AG04450 (cell line): ENCODE data around the gene PCSK6. TPM values are rescaled to one million over a fixed set of nuclear protein-coding genes. Genes with fewer than 3 reads are reported as not detected.

Experiments used
- CTCF ChIA-PET: fragments of 300-600, 350-600 bp; formaldehyde crosslinking; extraction: SDS; loops from one replicate; lab custom pipeline; 2022; ENCODE audit warnings: antibody characterized with exemption, inconsistent platforms; lab: Charles Lee
- POLR2A ChIA-PET: fragments of 350-600 bp; formaldehyde crosslinking; extraction: SDS; loops from one replicate; lab custom pipeline; 2021; ENCODE audit warnings: antibody characterized with exemption, inconsistent platforms; lab: Yijun Ruan, JAX
- DNase-seq: peaks from one replicate; pipeline ENCODE4 v3.0.0-alpha.2; 2011; ENCODE audit warnings: low read depth, low spot score
- H3K27ac ChIP-seq: one replicate; pipeline ENCODE4 v1.5.1; 2012; ENCODE audit warnings: low read depth, low read length, control low read depth
- H3K27me3 ChIP-seq: one replicate; pipeline ENCODE4 v1.6.0; 2012; ENCODE audit warnings: low read length; ENCODE audit not compliant: control insufficient read depth, insufficient read depth
- H3K4me3 ChIP-seq: 2 replicates; pipeline ENCODE4 v1.5.1; 2011; ENCODE audit warnings: mild to moderate bottlenecking, low read depth, low read length, control low read depth
- H3K9me3 ChIP-seq: 2 replicates; pipeline ENCODE4 v1.5.1; 2012; ENCODE audit warnings: low read length; ENCODE audit not compliant: control insufficient read depth, insufficient read depth
- polyA plus RNA-seq: library from polyadenylated mRNA; depleted of rRNA; stranded (reverse); fragments of >200 nt; gene quantifications from 2 replicates; pipeline ENCODE4 v1.2.3, GENCODE V29; 2011
- TF ChIP-seq, protein P1 (sequence below): IDR thresholded peaks from 2 replicates; pipeline ENCODE4 v1.5.1; 2011; ENCODE audit warnings: low read depth, low read length, control low read depth, inconsistent platforms

The PCSK6 gene
- polyA plus RNA-seq, 1 experiment: 0.06 TPM

DNA sequence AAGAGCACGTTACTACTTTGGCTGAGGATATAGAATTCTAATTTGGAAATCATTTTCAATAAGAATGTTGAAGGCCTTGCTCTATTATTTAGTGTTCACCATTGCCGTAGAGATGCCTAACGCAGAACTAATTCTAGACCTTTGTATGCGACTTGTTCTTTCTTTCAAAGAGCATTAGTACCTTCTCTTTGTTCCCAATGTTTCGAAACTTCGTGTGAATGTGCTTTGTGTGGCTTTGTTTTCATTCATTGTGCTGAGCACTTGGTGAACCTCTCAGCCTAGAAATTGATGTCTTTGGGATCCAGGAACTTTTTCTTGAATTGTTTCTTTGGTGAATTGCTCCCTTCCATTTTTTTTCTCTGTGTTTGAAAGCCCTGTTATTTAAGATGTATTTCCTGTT, 19.8 kb upstream of the PCSK6 start:
- Histone ChIP-seq H3K27me3 (peaks cover 2% of the 10 kb centered on the region), H3K4me3 (no peak overlapping the region), H3K27ac (no peak overlapping the region), H3K9me3 (no peaks in the 10 kb centered on the region)
- TF ChIP-seq, protein P1, sequence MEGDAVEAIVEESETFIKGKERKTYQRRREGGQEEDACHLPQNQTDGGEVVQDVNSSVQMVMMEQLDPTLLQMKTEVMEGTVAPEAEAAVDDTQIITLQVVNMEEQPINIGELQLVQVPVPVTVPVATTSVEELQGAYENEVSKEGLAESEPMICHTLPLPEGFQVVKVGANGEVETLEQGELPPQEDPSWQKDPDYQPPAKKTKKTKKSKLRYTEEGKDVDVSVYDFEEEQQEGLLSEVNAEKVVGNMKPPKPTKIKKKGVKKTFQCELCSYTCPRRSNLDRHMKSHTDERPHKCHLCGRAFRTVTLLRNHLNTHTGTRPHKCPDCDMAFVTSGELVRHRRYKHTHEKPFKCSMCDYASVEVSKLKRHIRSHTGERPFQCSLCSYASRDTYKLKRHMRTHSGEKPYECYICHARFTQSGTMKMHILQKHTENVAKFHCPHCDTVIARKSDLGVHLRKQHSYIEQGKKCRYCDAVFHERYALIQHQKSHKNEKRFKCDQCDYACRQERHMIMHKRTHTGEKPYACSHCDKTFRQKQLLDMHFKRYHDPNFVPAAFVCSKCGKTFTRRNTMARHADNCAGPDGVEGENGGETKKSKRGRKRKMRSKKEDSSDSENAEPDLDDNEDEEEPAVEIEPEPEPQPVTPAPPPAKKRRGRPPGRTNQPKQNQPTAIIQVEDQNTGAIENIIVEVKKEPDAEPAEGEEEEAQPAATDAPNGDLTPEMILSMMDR: no peak
- no peak for DNase-seq
- CTCF ChIA-PET: no interaction called here
- POLR2A ChIA-PET: no interaction called here

DNA sequence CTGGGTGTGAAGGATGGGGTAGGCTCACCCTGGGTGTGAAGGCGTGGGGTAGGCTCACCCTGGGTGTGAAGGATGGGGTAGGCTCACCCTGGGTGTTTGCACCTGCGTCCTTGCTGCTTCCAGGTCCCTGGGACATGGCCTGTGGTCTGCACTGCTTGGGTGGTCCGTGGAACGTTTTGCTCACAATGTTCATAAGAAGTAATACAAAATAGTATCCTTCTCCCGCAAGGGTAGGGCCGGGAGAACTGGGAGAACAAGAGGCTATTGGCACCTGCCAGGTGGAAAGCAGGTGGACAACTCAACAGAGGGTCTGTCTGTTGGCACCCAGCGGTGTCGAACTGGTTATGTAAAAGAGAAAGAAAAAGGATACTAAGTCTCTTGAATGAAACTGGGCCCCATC, 17.0 kb upstream of the PCSK6 start:
- ChIA-PET CTCF (no interaction called here), POLR2A (no interaction called here)
- no peak for DNase-seq
- H3K27me3 ChIP-seq: peaks cover 6% of the 10 kb centered on the region
- H3K9me3 ChIP-seq: no peaks in the 10 kb centered on the region
- H3K27ac ChIP-seq: no peak overlapping the region
- H3K4me3 ChIP-seq: no peak overlapping the region
- TF ChIP-seq, protein P1: no peak

DNA sequence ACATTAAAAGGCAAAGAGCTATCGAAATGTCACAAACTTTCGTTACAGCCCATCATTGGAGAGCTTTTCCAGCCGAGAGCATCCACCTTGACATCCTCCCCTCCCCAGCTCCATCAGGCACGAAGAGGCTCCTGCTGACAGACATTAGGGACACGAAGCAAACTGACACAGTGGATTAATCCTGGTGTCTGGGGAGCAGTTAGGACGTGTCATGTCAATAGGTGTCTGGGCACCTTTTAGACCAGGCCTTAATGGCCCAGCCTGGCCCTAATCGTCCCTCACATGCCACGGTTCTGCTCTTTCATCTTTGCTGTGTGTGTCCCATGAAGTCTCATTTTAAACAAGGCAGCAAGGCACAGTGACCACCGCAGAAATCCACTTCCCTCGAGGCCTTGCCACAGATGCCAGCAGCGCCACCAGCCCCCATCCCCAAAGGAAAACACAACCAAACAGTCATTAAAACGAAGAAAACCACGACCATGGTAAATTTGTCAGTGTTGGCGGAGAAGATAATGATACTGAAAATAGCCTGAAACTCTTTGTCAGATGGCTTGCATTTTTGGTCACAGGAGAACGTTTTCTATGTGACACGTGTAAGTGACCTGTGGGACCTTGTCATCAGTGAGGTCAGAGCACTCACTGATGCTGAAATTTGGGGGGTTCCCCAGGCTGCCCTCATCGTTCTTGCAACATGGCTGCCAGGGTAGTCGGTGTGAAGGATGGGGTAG, 16.3 kb upstream of the PCSK6 start:
- POLR2A ChIA-PET: no interaction called here
- Histone ChIP-seq H3K9me3 (no peaks in the 10 kb centered on the region), H3K4me3 (no peak overlapping the region), H3K27ac (no peak overlapping the region), H3K27me3 (peaks cover 6% of the 10 kb centered on the region)
- CTCF ChIA-PET: no interaction called here
- TF ChIP-seq, protein P1: no peak
- DNase-seq: no peak

DNA sequence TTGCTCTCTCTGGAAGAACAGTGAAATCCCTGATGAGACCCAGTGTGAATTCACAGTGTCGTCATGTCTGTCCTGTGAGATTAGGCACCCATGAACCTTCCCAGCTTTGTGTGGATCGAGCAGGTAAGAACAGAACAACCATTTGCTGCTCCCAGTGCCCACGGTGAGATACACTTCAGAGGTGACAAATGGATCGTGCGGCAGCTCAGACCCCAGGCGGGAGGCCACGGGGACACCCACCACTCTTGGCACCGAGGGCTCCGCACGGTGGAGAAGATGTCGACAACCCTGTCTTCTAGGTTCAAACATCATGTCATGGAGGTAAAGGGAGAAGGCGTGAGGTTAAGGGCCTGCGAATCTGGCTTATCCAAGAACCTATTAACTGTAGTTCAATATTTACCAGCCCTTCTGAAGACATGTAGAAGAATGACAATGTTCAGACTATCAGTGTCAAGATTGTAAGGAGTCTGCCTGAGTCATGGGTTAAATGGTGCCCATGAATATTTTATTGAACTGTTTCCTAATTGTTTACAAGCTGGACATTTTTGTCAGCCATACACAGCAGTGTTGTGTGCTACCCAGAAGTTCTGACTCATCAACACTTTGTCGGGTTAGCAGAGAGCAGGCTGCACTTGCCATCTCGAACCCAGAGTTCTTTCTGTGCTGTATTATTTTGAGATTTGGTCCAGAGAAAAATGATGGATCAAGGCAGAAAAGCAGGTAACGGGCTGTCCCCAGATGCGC, 15.5 kb upstream of the PCSK6 start:
- no peak overlapping the region for H3K4me3 ChIP-seq
- CTCF ChIA-PET: no interaction called here
- no peaks in the 10 kb centered on the region for H3K9me3 ChIP-seq
- H3K27ac ChIP-seq: no peak overlapping the region
- peaks cover 6% of the 10 kb centered on the region for H3K27me3 ChIP-seq
- TF ChIP-seq, protein P1: no peak
- no peak for DNase-seq
- POLR2A ChIA-PET: no interaction called here

DNA sequence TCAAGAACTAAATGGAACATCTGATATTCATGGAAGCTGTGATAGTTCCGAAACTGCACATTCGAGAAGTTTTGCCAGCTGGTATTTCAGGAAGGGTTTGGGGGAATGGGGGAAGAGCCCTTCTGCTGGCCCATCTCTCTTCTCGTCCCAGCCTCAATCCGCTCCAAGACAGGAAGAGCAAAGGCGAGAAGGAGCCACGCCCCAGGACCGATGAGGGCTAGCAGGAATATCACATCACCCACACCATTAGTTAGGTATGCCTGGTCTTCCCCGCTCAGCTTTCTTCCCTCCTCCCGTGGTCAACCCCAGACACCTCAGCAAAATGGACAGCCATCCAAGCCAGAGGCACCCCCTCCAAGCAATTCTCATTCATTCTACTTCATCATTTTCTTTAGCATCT, 14.9 kb upstream of the PCSK6 start:
- H3K27ac ChIP-seq: no peak overlapping the region
- H3K4me3 ChIP-seq: no peak overlapping the region
- peaks cover 8% of the 10 kb centered on the region for H3K27me3 ChIP-seq
- no peaks in the 10 kb centered on the region for H3K9me3 ChIP-seq
- CTCF ChIA-PET: no interaction called here
- POLR2A ChIA-PET: no interaction called here
- TF ChIP-seq, protein P1: no peak
- DNase-seq: no peak
